ENCODE data around the gene CPPED1. TPM values are rescaled to one million over a fixed set of nuclear protein-coding genes. Genes with fewer than 3 reads are reported as not detected.
A peak's percentile ranks its signal among the peaks of the same experiment; 100 is the strongest.

CPPED1 gene
- total and polyA plus RNA-seq, 10 donors: 10.0 to 66.3 (median 45.4) TPM

DNA sequence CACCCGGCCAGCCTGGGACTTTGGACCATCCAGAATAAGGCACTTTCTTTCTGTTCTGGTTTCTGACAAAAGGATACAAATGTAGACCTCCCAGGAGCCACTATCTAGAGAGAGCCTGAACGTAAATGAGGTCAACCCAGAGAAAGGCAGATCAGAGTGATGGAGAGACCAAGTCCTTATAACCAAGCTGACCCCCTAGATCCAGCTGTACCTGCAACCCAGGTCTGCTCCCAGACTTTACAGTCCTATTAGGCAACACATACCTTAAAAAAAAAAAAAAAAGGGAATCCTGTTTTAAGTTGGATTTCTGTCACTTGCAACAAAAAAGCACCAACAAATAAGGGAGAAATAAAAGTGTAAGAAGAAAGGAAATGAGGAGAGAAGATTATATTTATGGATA lies 23.2 kb downstream of the CPPED1 start:
- no peak for DNase-seq
- intact Hi-C loops (cut with DNase I; ENCODE audit: low total_unique reads): no loop called here
- no peaks in the 10 kb centered on the region for H3K27me3 ChIP-seq (replicated peaks in 1 of 7)

DNA sequence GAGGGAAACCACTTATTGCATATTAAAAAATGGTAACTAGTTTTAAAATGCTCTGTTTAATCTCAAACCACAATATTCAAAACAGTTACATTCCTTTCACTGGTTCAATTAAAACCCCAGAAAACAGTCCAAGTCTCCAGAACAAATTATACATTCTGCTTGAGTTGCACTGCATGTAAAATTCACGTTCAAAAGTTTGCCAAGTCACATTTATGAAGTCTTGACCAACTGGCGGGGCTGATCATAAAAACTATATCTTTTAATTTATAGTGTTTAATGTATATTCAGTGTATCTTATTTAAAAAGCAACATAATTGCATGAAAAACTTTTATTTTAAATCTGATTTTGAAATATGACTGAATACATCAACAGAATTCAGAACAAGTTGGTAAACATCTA lies 25.0 kb downstream of the CPPED1 start:
- Histone ChIP-seq H3K36me3 (peaks cover 0 to 77% (median 25%) of the 10 kb centered on the region in 6 donors), H3K27ac (no peak overlapping the region), H3K9me3 (peaks cover 0 to 2% (median under 1%) of the 10 kb centered on the region in 8 donors), H3K4me1 (peaks cover 0 to 6% (median 0%) of the 10 kb centered on the region in 6 donors), H3K4me3 (no peak overlapping the region), H3K27me3 (replicated peaks in 1 of 7) (no peaks in the 10 kb centered on the region)
- TF ChIP-seq POLR2AphosphoS5 (IDR thresholded peaks at IDR 0.05): no peak
- TF ChIP-seq, protein P1, sequence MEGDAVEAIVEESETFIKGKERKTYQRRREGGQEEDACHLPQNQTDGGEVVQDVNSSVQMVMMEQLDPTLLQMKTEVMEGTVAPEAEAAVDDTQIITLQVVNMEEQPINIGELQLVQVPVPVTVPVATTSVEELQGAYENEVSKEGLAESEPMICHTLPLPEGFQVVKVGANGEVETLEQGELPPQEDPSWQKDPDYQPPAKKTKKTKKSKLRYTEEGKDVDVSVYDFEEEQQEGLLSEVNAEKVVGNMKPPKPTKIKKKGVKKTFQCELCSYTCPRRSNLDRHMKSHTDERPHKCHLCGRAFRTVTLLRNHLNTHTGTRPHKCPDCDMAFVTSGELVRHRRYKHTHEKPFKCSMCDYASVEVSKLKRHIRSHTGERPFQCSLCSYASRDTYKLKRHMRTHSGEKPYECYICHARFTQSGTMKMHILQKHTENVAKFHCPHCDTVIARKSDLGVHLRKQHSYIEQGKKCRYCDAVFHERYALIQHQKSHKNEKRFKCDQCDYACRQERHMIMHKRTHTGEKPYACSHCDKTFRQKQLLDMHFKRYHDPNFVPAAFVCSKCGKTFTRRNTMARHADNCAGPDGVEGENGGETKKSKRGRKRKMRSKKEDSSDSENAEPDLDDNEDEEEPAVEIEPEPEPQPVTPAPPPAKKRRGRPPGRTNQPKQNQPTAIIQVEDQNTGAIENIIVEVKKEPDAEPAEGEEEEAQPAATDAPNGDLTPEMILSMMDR (IDR thresholded peaks at IDR 0.05 in 8 of 11, conservative IDR thresholded peaks at IDR 0.05 in 3 of 11): no peak
- TF ChIP-seq POLR2A (IDR thresholded peaks at IDR 0.05): no peak
- intact Hi-C loops (cut with DNase I; ENCODE audit: low total_unique reads): no loop called here
- 95 to 98% (median 97%) methylated on average over 2 of the region's 2 CpGs for WGBS, 5 donors
- DNase-seq: no peak

More for the DNA sequence above, 23.2 kb downstream of the CPPED1 start:
- Histone ChIP-seq H3K4me3 (no peak overlapping the region), H3K4me1 (no peaks in the 10 kb centered on the region), H3K9me3 (peaks cover 0 to 15% (median 10%) of the 10 kb centered on the region in 8 donors), H3K27ac (no peak overlapping the region), H3K36me3 (peaks cover 0 to 63% (median 20%) of the 10 kb centered on the region in 6 donors)
- TF ChIP-seq POLR2A (IDR thresholded peaks at IDR 0.05) (no peak), POLR2AphosphoS5 (IDR thresholded peaks at IDR 0.05) (no peak)
- TF ChIP-seq, protein P1 (IDR thresholded peaks at IDR 0.05 in 8 of 11, conservative IDR thresholded peaks at IDR 0.05 in 3 of 11): no peak
- WGBS, 5 donors: 91 to 96% (median 94%) methylated on average over 2 of the region's 2 CpGs

DNA sequence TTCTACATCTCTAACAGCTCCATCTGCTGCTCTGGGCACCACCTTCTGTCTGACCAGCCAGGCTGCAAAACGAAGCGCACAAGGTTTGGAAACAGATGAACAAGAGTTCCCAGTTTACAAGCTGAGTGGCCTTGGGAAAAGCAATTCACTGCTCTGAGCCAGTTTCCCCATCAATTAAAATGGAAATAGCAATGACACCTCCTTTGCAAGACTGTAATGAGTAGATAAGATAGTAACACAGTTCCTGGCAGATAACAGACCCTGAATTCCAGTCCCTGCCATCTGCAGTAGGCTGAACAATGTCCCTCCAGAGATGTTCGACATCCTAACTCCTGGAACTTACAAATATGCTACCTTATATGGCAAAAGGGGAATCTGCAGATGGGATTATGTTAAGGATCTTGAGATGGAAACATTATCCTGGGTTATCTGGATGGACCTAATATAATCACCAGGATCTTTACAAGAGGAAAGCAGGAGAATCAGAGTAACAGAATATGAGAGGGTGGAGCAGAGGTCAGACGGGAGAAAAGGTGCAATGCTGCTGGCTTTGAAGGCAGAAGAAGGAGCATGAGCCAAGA lies 27.9 kb downstream of the CPPED1 start:
- H3K4me3 ChIP-seq: no peak overlapping the region
- H3K4me1 ChIP-seq: peaks cover 0 to 14% (median 0%) of the 10 kb centered on the region in 6 donors
- H3K9me3 ChIP-seq: no peaks in the 10 kb centered on the region
- peaks cover 0 to 88% (median 20%) of the 10 kb centered on the region in 6 donors for H3K36me3 ChIP-seq
- DNase-seq: no peak
- TF ChIP-seq POLR2AphosphoS5 (IDR thresholded peaks at IDR 0.05) (no peak), POLR2A (IDR thresholded peaks at IDR 0.05) (no peak)
- TF ChIP-seq, protein P1 (IDR thresholded peaks at IDR 0.05 in 8 of 11, conservative IDR thresholded peaks at IDR 0.05 in 3 of 11): no peak
- H3K27me3 ChIP-seq (replicated peaks in 1 of 7): no peaks in the 10 kb centered on the region
- H3K27ac ChIP-seq: peak overlapping the region in 1 of 8 donors; percentile 14
- WGBS, 5 donors: 74 to 85% (median 77%) methylated on average over 4 of the region's 4 CpGs
- intact Hi-C loops (cut with DNase I; ENCODE audit: low total_unique reads): no loop called here

DNA sequence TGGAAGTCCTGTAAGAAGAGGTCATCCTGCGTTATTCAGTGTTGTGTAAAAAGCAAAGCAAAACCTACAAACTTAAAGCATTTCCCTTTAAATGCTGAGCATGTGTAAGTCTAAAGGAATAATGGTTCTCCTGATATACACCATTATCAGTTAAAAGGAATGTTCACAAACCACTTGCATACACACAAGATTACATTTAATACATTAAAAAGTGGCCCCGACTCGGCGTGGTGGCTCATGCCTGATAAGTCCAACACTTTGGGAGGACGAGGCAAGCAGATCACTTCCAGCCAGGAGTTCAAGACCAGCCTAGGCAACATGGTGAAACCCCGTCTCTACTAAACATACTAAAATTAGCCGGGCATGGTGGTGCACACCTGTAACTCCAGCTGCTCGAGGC lies 30.5 kb downstream of the CPPED1 start:
- DNase-seq: no peak
- H3K27ac ChIP-seq: no peak overlapping the region
- peaks cover 0 to 77% (median 7%) of the 10 kb centered on the region in 6 donors for H3K36me3 ChIP-seq
- intact Hi-C loops (cut with DNase I; ENCODE audit: low total_unique reads): no loop called here
- WGBS, 5 donors: 93 to 95% (median 94%) methylated on average over 8 of the region's 8 CpGs
- TF ChIP-seq POLR2A (IDR thresholded peaks at IDR 0.05): no peak
- no peak for TF ChIP-seq POLR2AphosphoS5 (IDR thresholded peaks at IDR 0.05)
- TF ChIP-seq, protein P1 (IDR thresholded peaks at IDR 0.05 in 8 of 11, conservative IDR thresholded peaks at IDR 0.05 in 3 of 11): no peak
- no peak overlapping the region for H3K4me3 ChIP-seq
- H3K9me3 ChIP-seq: no peaks in the 10 kb centered on the region
- no peaks in the 10 kb centered on the region for H3K27me3 ChIP-seq (replicated peaks in 1 of 7)
- peaks cover 0 to 16% (median 0%) of the 10 kb centered on the region in 6 donors for H3K4me1 ChIP-seq

Measured in spleen (tissue), 11 donors.